Skeletal muscle tissue (tissue), 4 donors: ENCODE data around the gene SVOPL. TPM values are rescaled to one million over a fixed set of nuclear protein-coding genes. Genes with fewer than 3 reads are reported as not detected.

Experiments
- H3K27ac ChIP-seq: one replicate; pipeline ENCODE4 v1.7.0; 2013; ENCODE audit warnings: mild to moderate bottlenecking, low read depth, low read length, inconsistent platforms
- H3K27me3 ChIP-seq, 3 donors: one replicate each; pipeline ENCODE4 v1.7.0; 2013; ENCODE audit warnings: low read length in 3 of 3; ENCODE audit not compliant: control insufficient read depth in 3 of 3, insufficient read depth in 3 of 3
- H3K36me3 ChIP-seq, 3 donors: one replicate each; pipeline ENCODE4 v1.7.0; 2013; ENCODE audit warnings: low read length in 3 of 3; ENCODE audit not compliant: control insufficient read depth in 3 of 3, insufficient read depth in 3 of 3
- H3K4me1 ChIP-seq, 3 donors: one replicate each; pipeline ENCODE4 v1.7.0; 2013; ENCODE audit warnings: low read length in 3 of 3, mild to moderate bottlenecking in 3 of 3; ENCODE audit not compliant: control insufficient read depth in 3 of 3, insufficient read depth in 3 of 3
- H3K4me3 ChIP-seq, 3 donors: one replicate each; pipeline ENCODE4 v1.7.0; 2013; ENCODE audit warnings: low read length in 3 of 3
- H3K9ac ChIP-seq, 3 donors: one replicate each; pipeline ENCODE4 v1.7.0; 2013; ENCODE audit warnings: low read length in 3 of 3, mild to moderate bottlenecking in 3 of 3, moderate library complexity in 2 of 3, low read depth in 1 of 3
- H3K9me3 ChIP-seq, 3 donors: one replicate each; pipeline ENCODE4 v1.7.0; 2013; ENCODE audit warnings: low read length in 3 of 3; ENCODE audit not compliant: control insufficient read depth in 3 of 3
- total RNA-seq: library from RNA; depleted of rRNA; stranded (reverse); fragments of >200 nt; gene quantifications from one replicate; pipeline ENCODE4 v1.2.3, GENCODE V29; 2014
- donor health status: Osteomylitis.

The SVOPL gene
- total RNA-seq, 1 donor from 2014 or later = not detected

- H3K9me3 ChIP-seq = peaks cover 5 to 20% (median 6%) of the 10 kb centered on the region in 3 donors
- peaks cover 54 to 89% (median 66%) of the 10 kb centered on the region in 3 donors for H3K36me3 ChIP-seq
These were observed 145.5 kb downstream of the SVOPL start for GRCh38 chr7:138555684-138556083.

GRCh38 chr7:138554674-138555073 lies 146.5 kb downstream of the SVOPL start:
- Histone ChIP-seq H3K9ac (no peak overlapping the region), H3K9me3 (peaks cover 5 to 20% (median 6%) of the 10 kb centered on the region in 3 donors), H3K4me1 (no peaks in the 10 kb centered on the region), H3K27ac (no peak overlapping the region), H3K27me3 (no peaks in the 10 kb centered on the region), H3K36me3 (peaks cover 54 to 83% (median 66%) of the 10 kb centered on the region in 3 donors), H3K4me3 (no peak overlapping the region)

More at GRCh38 chr7:138555684-138556083, 145.5 kb downstream of the SVOPL start:
- H3K4me3 ChIP-seq = no peak overlapping the region
- no peak overlapping the region for H3K9ac ChIP-seq
- no peaks in the 10 kb centered on the region for H3K4me1 ChIP-seq
- H3K27me3 ChIP-seq = no peaks in the 10 kb centered on the region
- no peak overlapping the region for H3K27ac ChIP-seq

- Histone ChIP-seq H3K9ac (no peak overlapping the region), H3K9me3 (peaks cover 5 to 20% (median 6%) of the 10 kb centered on the region in 3 donors), H3K4me1 (no peaks in the 10 kb centered on the region), H3K27me3 (no peaks in the 10 kb centered on the region), H3K4me3 (no peak overlapping the region), H3K36me3 (peaks cover 47 to 75% (median 59%) of the 10 kb centered on the region in 3 donors), H3K27ac (no peak overlapping the region)
These were observed 147.4 kb downstream of the SVOPL start for GRCh38 chr7:138553805-138554204.

- no peak overlapping the region for H3K9ac ChIP-seq
- H3K27ac ChIP-seq = no peak overlapping the region
- H3K27me3 ChIP-seq = no peaks in the 10 kb centered on the region
- no peak overlapping the region for H3K4me3 ChIP-seq
- H3K4me1 ChIP-seq = no peaks in the 10 kb centered on the region
- peaks cover 0 to 2% (median 0%) of the 10 kb centered on the region in 3 donors for H3K9me3 ChIP-seq
- peaks cover 26 to 49% (median 36%) of the 10 kb centered on the region in 3 donors for H3K36me3 ChIP-seq
These were observed 150.1 kb downstream of the SVOPL start for GRCh38 chr7:138551102-138551501.

- Histone ChIP-seq H3K4me3 (no peak overlapping the region), H3K36me3 (peaks cover 23 to 43% (median 32%) of the 10 kb centered on the region in 3 donors), H3K4me1 (no peaks in the 10 kb centered on the region), H3K27ac (no peak overlapping the region), H3K27me3 (no peaks in the 10 kb centered on the region), H3K9me3 (peaks cover 0 to 2% (median 0%) of the 10 kb centered on the region in 3 donors), H3K9ac (no peak overlapping the region)
These were observed 150.8 kb downstream of the SVOPL start for GRCh38 chr7:138550337-138550736.

GRCh38 chr7:138549082-138549481 lies 152.1 kb downstream of the SVOPL start:
- no peaks in the 10 kb centered on the region for H3K9me3 ChIP-seq
- no peak overlapping the region for H3K4me3 ChIP-seq
- H3K27ac ChIP-seq = no peak overlapping the region
- H3K27me3 ChIP-seq = no peaks in the 10 kb centered on the region
- peaks cover 16 to 34% (median 23%) of the 10 kb centered on the region in 3 donors for H3K36me3 ChIP-seq
- no peaks in the 10 kb centered on the region for H3K4me1 ChIP-seq
- H3K9ac ChIP-seq = no peak overlapping the region

GRCh38 chr7:138546829-138547228 lies 154.3 kb downstream of the SVOPL start:
- Histone ChIP-seq H3K4me3 (no peak overlapping the region), H3K27me3 (no peaks in the 10 kb centered on the region), H3K36me3 (peaks cover 6 to 20% (median 13%) of the 10 kb centered on the region in 3 donors), H3K9ac (no peak overlapping the region), H3K9me3 (no peaks in the 10 kb centered on the region), H3K4me1 (no peaks in the 10 kb centered on the region), H3K27ac (no peak overlapping the region)

- Histone ChIP-seq H3K27me3 (no peaks in the 10 kb centered on the region), H3K4me1 (no peaks in the 10 kb centered on the region), H3K27ac (no peak overlapping the region), H3K9me3 (no peaks in the 10 kb centered on the region), H3K36me3 (peaks cover 4 to 16% (median 12%) of the 10 kb centered on the region in 3 donors), H3K4me3 (no peak overlapping the region), H3K9ac (no peak overlapping the region)
These were observed 155.0 kb downstream of the SVOPL start for GRCh38 chr7:138546064-138546619.

- no peak overlapping the region for H3K27ac ChIP-seq
- no peaks in the 10 kb centered on the region for H3K27me3 ChIP-seq
- no peak overlapping the region for H3K9ac ChIP-seq
- H3K4me3 ChIP-seq = no peak overlapping the region
- H3K4me1 ChIP-seq = no peaks in the 10 kb centered on the region
- no peaks in the 10 kb centered on the region for H3K9me3 ChIP-seq
- H3K36me3 ChIP-seq = peaks cover 2 to 18% (median 7%) of the 10 kb centered on the region in 3 donors
These were observed 156.0 kb downstream of the SVOPL start for GRCh38 chr7:138545123-138545522.
